AG09309 (cell line): ENCODE results near the gene OR6P1.

Experiments
- DNase-seq: peaks from one replicate; pipeline ENCODE4 v3.0.0-alpha.2; 2010; ENCODE audit warnings: low read depth
- H3K4me3 ChIP-seq: 2 replicates; pipeline ENCODE4 v1.5.1; 2011; ENCODE audit warnings: mild to moderate bottlenecking, low read depth, low read length, moderate library complexity; ENCODE audit not compliant: control insufficient read depth
- TF ChIP-seq, protein P1 (sequence below): IDR thresholded peaks from 2 replicates; pipeline ENCODE4 v1.5.1; 2011; ENCODE audit warnings: mild to moderate bottlenecking, low read depth, low read length, inconsistent platforms; ENCODE audit not compliant: insufficient read depth, control insufficient read depth; ENCODE audit errors: missing control alignments

Gene OR6P1

DNA sequence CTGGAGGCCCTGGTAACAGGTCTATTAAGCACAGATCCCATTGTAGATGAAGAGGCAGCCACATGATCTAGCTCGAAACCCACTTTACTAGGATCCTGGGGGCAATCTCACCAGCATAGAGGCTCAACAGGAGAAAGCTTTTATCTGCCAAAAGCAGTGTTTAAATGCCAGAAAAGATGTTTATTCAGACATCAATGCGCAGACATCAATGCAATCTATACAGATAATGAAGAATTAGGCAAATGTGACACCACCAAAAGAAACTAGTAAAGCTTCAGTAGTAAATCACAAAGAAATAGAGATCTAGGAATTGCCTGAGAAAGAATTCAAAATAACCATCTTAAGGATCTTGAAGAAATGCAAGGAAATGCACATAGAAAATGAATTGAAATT lies 48.7 kb downstream of the OR6P1 start:
- no peak for DNase-seq
- TF ChIP-seq, protein P1, sequence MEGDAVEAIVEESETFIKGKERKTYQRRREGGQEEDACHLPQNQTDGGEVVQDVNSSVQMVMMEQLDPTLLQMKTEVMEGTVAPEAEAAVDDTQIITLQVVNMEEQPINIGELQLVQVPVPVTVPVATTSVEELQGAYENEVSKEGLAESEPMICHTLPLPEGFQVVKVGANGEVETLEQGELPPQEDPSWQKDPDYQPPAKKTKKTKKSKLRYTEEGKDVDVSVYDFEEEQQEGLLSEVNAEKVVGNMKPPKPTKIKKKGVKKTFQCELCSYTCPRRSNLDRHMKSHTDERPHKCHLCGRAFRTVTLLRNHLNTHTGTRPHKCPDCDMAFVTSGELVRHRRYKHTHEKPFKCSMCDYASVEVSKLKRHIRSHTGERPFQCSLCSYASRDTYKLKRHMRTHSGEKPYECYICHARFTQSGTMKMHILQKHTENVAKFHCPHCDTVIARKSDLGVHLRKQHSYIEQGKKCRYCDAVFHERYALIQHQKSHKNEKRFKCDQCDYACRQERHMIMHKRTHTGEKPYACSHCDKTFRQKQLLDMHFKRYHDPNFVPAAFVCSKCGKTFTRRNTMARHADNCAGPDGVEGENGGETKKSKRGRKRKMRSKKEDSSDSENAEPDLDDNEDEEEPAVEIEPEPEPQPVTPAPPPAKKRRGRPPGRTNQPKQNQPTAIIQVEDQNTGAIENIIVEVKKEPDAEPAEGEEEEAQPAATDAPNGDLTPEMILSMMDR: no peak
- H3K4me3 ChIP-seq: no peak overlapping the region

DNA sequence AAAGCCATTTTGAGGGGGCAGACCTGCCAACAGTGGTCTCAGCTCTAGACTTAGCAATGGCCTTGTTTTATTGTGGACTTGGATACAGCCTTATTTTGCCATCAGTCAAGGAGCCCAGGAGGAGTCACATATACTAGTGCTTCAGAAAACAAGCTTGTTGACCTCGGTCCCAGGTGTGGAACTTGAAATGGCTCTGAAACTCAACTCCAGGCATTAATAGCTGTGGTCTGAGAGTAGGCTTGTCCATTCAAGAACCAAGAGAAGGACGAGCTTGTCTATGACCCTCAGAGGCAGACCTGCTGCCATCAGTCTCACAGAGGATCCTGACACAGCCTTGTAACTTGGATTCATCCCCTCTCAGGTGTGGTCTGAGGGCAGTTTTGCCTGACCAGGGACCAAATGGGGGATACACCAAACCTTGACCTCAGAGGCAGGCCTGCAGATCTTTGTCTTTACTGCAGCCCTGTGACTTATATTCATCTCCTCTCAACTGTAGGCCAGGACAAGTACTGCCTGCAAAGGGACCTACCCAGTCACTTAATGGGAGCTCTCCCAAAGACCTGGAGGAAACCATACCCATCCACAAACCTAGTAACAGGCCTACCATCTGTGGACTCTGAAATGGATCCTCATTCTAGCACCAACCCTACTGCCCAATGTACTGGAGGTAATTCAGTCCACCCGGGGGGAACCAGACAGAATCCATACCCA lies 49.3 kb downstream of the OR6P1 start:
- H3K4me3 ChIP-seq: no peak overlapping the region
- DNase-seq: no peak
- TF ChIP-seq, protein P1: no peak

DNA sequence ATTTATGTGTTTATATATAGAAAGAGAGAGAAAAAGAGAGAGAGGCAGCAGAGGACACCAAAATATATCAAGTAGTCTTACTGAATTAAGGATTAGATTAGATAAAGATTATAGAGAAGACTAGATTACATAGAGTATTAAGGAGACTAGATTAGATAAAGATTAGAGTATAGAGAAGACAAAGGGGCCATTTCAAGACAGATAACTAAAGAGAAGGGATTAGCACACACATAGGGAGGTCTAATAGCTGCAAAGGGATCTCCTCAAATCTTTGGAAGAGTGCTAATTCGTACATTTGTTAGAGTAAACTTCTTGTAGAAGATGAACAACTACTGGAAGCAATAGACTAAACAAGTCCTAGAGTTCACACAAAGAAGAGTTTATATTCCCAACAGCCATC lies 50.4 kb downstream of the OR6P1 start:
- TF ChIP-seq, protein P1: no peak
- no peak for DNase-seq
- no peak overlapping the region for H3K4me3 ChIP-seq

DNA sequence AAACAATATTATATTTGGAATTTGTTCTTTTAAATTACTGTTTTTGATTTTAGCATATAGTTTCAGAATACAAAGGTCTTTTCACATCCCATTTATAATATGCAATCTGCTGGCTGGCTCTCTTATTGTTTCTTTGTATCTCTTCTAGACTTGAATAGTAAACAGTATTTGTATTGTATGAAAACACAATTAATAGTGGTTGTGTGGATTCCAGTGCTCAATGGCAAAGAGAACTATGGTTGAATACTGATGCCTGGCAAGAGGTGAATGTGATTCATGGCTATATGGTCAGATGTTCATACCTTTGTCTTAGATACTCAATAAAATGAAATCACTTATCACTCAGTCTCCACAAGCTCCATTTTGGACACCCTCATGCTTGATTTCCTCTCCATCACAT lies 53.4 kb downstream of the OR6P1 start:
- no peak for DNase-seq
- TF ChIP-seq, protein P1: no peak
- no peak overlapping the region for H3K4me3 ChIP-seq
